GM19438 (cell line): Measurements from ENCODE around the gene VAV3.
"Not testable (repeated sequence)": the region's sequence is repeated elsewhere in the genome, so short reads cannot be mapped to it uniquely, and the experiment has no call there.

ENCODE experiments used
- ATAC-seq: cut with Tn5 transposase; IDR thresholded peaks from one replicate; pipeline ENCODE4 v1.9.1; 2021; ENCODE audit warnings: low read depth; ENCODE audit not compliant: unreplicated experiment

The VAV3 gene

DNA sequence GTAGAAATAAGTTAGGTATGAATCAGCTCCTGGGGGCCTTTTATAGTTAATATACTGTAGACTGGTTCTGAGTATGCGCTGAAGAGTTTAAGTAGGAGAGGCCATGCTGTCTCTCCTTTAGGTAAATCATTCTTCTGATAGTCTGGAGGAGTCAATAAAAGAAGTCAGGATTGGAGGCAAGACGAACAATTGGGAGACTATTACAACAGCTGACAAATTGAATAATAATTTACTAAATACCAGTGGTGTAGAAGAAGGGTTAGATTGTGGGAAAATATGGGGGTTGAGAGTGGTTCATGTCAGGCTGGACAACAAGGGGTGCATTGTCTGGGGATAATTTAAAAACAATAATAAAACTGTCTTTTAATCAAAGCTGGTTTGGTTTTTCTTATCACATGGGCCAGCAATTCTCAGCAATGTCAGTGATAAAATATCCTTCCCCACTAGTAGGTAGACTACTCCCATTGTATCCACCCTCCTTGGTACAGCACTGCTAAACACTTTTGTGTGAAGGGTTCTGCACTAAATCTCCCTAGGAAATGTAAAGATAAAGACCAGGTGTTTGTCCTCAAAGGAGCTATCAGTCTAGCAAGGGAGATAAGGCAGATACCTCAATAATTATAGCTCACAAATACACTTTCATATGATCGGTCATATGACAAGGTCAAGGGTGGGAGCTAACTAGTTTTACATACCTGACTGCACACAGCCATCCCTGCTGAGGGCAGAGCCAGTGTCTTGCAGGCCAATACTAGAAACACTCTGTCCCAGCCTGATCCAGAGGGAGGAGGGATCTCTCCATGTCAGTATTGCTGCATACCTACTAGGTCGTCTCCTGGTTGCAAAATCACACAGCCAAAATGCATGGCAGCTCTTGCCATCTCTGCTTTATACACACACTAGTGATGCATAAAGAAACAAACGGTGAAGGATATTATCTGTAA lies 299.7 kb downstream of the VAV3 start:
- no peak for ATAC-seq

DNA sequence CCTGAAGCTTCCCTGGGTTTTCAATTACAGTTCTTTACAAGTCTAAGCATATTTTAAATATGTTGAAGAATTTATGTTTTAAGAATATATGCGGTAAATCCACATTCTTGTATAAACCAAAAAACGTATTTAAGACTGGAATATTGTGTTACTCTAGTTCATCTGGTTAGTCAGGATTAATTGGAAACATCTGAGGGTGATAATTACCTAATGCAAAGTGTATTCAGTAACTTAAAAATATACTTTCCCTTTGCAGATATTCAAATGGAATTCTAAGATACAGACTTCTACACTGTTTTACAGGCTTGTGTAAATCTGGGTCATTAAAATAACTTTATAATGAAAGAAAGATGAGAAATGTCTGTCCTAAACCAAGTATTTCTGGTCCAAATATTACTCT lies 302.0 kb downstream of the VAV3 start:
- no peak for ATAC-seq

DNA sequence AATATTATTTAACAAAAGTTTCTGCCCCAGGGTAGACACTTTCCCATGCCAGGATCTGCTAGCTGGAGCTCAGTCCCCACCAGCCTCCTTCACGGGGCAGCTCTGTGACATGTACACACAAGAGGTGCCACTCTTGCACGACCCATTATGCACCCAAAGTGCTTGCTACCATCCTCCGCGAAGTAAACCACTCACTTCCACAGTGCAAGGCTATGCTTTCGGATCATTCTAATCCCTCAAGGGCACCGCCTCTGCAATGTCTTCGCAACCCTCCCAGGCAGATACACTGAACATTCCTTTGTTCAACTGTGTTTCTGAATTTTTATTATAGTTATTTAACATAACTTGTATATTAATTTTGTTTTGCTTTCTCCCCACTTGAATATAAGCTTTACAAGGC lies 303.8 kb downstream of the VAV3 start:
- no peak for ATAC-seq

DNA sequence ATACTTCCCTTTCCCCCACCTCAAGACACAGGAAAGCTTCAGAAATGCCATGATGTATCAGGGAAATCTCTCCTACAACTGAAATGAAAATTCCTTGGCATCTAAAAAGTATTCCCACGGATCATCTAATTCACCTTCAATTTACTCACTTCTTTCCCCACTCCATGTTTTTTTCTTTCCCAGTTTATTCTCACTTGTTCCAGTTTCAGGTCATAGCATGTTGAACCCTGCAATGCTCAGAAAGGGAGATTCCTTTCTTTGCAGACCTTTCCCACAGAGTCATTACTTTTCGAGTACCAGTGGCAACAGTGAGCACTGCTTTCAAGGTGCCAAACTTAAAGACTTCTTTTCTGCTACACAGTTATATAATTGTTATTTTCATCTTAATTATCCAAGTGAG lies 305.0 kb downstream of the VAV3 start:
- no peak for ATAC-seq

DNA sequence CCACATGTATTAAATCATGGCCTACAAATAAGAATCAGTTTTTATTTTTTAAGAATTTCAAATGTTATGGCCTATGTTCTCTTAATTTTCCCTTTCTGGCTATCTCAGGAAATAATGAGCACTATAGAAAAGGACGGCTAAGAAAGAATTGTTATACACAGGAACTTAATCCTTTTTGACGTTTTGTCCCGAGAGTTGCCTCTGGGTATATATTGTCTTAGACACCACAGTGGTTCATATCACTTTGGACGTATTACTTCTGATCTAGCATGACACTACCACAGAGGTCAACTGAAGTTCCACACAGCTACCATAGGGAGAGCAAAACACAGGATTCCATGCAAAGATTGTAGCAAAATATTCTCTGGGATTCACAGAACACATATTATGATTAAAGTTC lies 307.6 kb downstream of the VAV3 start:
- ATAC-seq: no peak

DNA sequence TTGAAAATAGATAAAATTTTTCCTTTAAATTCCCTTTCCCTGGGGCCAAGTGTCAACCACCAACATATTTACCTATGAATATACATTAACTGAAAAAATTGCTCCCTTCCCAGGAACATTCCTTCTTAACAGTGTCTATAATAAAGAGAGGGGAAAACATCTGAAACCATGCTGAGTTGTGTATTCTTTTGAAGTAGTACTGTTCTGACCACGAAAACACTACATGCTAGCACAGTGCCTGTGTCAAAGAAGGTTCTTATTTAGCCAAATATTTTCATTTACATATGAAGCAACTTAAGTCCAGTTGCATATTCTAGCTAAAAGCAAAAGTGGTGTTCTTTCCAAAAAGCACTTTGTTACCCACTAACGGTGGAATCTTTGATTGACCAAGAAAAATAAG lies 311.2 kb downstream of the VAV3 start:
- ATAC-seq: no peak

DNA sequence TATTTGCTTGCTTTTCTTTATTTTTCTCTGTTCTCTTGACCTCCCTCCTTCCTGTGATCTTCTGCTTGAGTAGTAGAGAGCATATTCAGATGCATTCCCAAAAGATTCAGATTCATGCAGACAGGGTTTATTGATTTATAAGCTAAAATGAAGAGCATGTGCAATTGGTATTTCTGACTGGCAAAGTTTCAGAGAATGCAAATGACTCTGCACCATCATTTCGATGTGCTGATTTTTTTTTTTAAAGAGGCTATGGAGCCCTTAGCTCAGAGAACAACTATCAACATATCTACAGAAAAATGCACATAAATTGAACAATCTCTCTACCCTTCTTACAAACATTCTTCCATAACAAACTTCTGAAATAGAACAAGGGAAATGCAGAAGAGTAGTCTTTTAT lies 312.0 kb downstream of the VAV3 start:
- ATAC-seq: no peak

DNA sequence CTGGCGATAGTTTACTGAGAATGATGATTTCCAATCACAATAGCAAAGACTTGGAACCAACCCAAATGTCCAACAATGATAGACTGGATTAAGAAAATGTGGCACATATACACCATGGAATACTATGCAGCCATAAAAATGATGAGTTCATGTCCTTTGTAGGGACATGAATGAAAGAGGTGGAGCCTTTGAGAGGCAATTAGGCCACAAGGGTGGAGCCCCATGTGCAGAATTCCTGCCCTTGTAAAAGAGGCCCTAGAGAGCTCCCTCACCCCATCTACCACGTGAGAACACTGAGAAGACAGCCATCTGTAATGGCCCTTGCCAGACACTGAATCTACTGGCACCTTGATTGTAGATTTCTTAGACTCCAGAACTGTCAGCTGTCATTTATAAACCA lies 314.2 kb downstream of the VAV3 start:
- not testable (repeated sequence) for ATAC-seq

DNA sequence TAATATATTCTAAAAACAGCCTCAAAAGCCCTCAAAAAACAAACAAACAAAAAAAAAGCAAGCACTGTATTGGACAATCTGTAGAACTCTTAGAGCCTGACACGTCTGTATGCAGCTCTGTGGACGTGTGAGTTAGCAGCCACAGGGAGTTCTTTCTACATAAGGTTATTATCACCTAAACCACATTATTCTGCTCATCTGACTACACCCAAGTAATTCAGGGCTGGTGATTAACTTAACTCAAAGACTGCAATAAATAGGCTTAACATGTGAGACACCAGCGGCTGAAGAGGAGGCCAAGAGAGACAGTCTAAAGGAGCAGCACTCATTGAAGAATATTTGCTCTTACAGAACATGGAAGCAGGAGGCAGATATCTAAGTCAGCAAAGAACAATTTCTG lies 316.0 kb downstream of the VAV3 start:
- ATAC-seq: no peak

DNA sequence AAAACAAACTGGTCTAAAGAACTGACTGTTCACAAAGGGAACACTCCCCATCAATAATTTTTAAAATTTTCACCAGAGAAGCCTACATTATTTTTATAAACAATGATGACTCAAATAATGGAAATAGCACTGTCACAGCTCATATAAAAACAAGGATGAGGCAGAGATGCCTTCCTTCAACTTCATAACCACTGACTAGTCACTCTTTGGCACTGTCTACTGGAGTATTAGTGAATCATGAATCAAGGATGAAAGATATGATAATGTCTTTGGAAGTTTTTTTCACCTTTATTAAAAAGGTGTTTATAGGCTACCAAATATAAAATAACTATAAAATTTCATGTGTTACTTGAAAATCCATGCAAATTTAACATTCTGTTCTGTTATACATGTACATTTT lies 316.9 kb downstream of the VAV3 start:
- ATAC-seq: no peak

DNA sequence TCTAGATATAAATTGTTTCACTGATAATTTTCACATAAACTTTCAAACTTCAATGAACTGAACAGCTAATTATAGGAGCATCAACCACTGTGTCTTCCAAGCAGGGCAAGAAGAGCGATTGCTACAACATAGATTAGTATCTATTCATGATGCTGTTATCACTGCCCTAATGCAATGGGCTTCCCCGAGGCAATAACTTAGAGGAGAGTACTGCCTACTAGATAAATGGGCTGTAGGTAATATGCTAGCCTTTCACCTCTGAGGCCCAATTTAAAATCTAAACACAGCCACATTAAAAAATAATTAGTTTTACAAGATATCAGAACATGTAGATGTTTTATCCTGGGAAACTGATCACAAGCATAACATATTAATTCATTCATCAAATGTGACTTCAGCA lies 318.0 kb downstream of the VAV3 start:
- no peak for ATAC-seq

DNA sequence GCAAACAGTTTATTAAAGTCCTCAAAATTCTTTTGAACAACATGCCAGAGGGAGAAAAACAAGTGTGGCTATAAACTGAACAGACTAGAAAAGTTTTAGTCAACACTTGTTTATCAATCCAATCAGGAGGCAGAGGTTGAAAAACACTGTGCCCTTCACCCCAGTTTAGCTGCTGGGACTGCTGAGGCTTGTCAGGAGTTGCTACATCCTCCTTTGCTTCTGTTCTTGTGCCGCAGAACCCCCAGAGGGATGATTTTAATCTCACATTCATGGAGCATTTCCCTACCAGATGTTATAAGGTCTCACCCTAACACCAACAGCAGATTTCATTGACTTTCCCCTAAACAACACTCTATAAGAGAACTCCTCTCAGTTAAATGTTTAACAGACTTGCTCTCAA lies 321.2 kb downstream of the VAV3 start:
- no peak for ATAC-seq

DNA sequence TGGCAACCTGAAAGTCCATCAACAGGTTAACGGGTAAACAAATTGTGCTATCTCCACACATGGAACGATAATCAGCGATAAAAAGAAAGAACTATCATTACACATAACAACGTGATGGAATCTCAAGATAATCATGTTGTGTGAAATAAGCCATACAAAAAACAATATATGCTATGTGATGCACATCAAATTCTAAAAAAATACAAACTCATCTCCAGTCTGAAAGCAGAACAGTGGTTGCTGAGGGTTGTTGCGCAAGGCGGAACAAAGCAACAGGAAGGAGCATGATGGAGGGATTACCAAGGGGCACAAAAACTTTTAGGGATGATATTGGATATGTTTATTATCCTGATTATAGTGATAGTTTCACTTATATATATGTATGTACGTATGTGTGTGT lies 324.8 kb downstream of the VAV3 start:
- ATAC-seq: no peak

DNA sequence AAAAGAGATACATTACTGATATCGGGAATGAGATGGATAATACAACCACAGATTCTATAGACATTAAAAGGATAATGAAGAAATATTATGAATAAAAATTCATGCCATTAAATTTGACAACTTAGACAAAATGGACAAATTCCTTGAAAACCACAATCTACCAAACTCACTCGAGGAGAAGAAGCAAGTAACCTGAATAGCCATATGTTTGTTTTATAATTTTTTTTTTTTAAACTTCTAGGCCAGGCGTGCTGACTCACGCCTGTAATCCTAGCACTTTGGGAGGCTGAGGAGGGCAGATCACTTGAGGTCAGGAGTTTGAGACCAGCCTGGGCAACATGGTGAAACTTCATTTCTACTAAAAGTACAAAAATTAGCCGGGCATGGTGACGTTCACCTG lies 327.9 kb downstream of the VAV3 start:
- ATAC-seq: no peak

DNA sequence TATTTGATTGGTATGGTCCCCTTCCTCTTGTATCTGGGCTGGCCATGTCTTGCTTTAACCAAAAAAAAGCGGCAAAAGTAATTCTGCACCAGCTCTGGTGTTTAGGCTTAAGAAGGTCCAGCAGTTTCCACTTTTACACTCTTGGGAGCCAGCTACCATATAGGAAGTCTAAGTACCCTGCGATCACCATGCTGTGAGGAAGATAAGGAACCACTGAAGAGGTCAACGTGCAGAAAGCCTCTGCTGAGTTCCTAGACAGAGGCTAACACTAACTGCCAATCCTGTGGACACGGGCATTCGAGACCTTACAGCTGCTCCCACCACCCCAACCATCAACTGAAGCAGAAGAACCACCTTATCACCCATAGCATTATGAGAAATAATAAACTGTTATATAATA lies 331.4 kb downstream of the VAV3 start:
- ATAC-seq: no peak

DNA sequence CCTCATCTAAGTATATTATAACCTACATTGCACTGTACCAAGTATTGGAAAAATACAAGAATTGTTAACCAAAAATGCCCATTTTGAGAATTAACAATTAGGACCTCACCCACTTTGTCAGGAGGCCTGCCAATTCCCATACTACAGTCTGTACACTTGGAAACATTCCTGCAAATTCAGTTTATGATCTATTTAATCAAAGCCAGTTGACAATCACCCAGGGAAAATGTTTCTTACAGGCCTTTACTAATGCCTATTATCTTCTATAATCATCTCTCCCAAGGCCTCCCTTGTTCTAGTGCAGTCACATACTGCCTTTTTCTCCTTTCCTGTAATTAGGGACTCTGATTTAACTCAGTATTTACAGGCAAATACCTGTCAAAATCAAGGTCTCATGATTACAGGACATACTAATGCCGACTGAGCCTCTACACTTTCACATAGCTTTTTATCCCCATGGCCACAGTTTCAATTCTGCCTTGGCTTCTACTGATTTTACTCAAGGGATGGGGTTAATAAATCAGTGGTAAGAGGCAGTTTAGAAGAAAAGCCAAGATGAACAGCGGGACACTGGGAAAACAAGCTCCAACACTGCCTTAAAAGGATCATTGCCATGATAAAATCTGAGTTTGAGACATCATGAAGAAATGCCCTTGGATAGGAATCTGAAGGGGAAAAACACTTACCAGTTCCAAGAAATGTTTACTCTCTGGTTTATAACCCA lies 338.7 kb downstream of the VAV3 start:
- no peak for ATAC-seq

DNA sequence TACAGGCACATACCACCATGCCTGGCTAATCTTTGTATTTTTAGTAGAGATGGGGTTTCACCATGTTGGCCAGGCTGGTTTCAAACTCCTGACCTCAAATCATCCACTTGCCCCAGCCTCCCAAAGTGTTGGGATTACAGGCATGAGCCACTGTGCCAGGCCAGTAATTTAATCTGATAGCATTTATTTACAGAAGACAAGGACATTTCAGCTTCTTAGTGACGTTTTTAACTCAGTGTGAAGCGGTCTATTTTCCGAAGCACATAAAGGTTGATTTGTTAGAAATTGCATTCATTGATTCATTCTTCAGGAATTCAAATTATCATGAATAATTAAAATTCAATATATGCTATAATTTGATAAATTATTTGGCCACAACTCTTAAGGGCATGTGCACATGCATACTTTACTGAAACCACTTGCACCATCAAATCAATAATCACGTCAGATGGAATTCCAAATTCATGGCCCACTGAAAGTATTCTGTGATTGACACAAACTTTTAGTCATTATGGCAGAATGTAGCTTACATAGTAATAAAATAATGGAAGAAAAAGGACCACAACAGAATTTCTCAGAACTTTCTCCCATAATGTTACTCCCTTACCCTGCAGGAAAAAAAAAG lies 339.5 kb downstream of the VAV3 start:
- ATAC-seq: no peak

DNA sequence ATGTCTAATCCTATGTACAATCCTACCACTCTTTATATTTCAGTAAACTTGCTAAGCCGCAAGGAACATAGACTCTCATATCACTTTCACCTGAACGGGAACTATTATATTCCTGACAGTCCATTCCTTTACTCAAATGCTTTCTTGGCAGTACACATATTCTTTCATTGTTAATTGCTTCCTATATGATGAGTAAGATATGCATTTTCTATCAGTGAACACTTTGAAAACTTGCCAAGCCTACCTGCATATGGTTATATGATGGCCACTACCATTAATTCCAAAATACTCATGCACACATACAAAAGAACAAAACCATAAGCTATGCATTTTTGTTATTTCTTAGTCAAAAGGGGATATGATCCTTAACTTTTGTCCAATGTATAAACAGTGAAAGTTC lies 341.5 kb downstream of the VAV3 start:
- no peak for ATAC-seq

DNA sequence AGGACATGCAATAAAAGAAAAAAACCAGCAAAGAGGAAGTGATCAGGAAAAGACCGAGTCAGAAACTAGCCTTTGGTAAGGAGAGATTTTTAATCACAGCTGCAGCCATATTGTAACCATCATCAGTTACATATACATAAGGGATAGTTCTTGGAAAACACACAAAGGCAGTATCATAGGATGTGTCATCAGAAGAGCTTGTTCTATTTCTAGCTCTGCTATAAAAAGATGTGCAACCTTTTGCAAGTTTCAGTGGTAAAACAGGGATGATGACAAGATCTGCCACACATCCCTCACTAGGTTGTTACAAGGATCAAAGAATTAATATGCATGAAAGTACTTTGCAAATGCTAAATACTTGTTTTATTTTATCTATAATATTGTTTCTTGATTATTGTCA lies 342.0 kb downstream of the VAV3 start:
- ATAC-seq: no peak

DNA sequence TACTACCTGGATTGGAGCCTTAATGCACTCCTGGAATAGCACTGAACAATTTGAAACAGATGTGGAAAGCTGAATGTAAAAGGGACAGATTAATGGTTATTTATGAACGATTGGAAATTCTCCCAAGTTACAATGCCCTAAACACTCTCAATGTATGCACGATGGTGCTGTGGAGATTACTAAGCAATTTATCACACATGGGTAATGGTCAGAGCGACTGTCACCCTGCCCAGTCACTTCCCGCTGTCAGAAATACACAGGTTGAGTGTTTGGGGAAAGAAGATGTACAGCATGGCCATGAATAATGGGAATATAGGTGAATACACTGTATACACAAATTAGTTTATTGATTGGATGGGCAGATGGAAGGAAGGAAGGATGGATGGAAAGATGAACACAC lies 342.4 kb downstream of the VAV3 start:
- no peak for ATAC-seq

DNA sequence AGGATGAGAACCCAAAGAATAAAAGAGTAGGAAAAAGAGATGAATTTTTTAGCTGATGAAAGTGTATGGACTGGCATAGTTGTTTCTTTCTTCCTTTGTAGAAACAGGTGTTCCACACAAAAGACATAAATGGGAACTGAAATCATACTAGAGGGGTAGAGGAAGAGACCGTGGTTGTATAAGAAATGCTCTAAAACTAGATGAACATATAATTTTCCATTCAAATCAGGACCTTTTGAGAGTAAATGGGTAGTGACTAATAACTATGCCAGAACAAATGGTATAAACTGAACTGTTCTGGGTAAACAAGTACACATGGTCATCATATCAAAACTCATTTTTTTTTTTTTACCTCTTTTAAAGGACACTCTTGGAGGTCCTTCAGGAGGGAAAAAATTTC lies 344.2 kb downstream of the VAV3 start:
- ATAC-seq: no peak

DNA sequence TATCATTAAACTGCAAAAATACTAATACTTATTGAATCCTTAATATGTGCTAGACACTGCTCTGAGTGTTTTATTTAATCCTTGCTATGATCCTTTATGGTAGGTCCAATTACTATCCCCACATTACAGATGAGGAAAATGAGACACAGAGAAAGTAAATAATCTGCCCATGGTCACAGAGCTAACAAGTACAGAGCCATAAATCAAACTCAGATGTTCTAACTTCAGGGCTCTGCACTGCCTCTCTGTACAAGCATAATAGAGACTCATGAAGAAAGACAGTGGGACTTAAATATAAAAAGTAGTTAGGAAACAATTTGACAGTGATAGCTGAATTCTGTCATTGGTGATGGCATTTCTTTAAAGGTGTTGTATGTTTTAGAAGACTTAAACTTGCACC lies 346.4 kb downstream of the VAV3 start:
- no peak for ATAC-seq
